ENCODE results near the gene CAND1.

GRCh38 chr12:67271976-67272375 lies 2.8 kb downstream of the CAND1 start:
- TF ChIP-seq CTCF (conservative IDR thresholded peaks at IDR 0.05) (no peak), ZFX (IDR thresholded peaks at IDR 0.05) (no peak)

Data from C4-2B (cell line).